Activated naive CD4-positive, alpha-beta T cell (primary cell): Measurements from ENCODE around the gene SYNE1.
"Not testable (repeated sequence)": the region's sequence is repeated elsewhere in the genome, so short reads cannot be mapped to it uniquely, and the experiment has no call there.

Experiments
- DNase-seq, 4 experiments: peaks; one replicate each; lab custom pipeline; 2025; lab: John Stamatoyannopoulos, UW

The SYNE1 gene

DNA sequence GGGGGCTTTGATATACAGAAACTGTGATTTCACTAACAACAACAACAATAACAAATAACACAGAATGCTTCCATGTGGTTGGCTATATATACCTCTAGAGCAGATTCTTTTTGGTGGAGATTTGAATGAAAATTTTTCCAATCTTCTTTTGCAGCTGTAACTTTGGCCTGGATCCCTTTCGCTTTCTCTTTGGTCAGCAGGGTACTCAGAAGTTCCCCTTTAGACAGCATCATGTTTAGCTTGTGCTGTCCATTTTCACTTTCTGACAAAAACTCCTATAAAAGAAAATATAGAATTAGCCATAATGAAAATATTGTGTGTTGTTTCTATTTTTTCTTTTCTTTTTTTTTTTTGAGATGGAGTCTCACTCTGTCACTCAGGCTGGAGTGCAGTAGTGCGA lies 264.2 kb downstream of the SYNE1 start:
- DNase-seq: no peak

- DNase-seq: no peak
Measured at GRCh38 chr6:152371775-152372174, 265.4 kb downstream of the SYNE1 start.

- DNase-seq: no peak
Measured at GRCh38 chr6:152368751-152369624, 268.2 kb downstream of the SYNE1 start.

DNA sequence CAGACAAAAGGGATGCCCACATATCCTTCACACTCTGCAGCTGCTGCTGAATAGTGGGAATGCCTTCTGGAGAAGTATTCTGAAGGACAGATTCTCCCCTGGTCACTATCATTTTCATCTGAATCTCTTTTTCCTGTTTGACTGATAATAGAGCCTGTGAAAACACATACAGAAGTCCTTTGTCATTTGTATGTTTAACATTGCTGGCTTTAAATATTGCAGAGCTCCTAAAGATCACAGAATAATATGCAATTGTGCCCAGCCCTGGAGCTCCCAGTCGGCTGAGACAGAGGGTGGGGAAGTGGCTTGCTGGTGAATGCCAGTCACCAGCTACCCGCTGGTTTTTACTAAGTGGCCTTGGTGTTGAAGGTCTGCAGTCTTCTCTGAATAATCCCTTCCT lies 272.3 kb downstream of the SYNE1 start:
- no peak for DNase-seq

- no peak for DNase-seq
Measured at GRCh38 chr6:152360034-152360433, 277.1 kb downstream of the SYNE1 start.

DNA sequence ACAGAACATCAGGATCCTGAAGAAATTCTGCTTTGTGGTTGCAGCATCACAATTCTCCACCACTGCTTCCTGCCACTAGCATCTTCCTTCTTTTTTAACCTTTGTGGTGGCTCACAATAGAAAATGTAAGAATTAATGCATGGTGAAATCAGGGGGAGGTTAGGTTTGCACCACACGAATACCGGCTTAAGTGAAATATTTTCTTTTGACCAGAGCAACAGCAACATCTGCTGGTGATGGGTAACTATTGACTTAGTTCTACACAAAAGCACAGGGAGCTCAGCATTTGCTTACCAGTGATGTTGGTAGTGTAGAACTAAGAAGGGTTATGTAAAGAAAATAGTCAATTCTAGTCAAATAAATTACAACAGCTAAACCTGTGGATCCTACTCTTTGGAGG lies 280.5 kb downstream of the SYNE1 start:
- no peak for DNase-seq

GRCh38 chr6:152356016-152356415 lies 281.1 kb downstream of the SYNE1 start:
- DNase-seq: no peak

DNA sequence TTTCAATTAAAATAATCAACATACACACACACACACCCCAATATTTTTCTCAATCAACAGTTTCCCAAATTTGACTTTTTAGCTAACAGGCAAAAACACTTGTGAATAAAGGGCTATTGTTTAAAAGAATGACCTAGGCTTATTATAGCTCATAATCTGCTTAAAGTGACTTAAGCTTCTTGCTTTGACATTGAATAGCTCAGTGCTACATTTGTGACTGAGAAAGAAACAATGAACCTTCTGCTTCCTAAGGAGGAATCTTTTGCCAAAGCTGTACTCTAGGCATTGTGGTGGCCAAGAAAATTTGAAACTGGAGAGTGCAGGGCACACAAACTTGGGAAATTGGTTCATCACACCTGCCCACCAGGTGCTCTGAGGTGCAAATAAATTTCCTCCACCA lies 282.0 kb downstream of the SYNE1 start:
- no peak for DNase-seq

DNA sequence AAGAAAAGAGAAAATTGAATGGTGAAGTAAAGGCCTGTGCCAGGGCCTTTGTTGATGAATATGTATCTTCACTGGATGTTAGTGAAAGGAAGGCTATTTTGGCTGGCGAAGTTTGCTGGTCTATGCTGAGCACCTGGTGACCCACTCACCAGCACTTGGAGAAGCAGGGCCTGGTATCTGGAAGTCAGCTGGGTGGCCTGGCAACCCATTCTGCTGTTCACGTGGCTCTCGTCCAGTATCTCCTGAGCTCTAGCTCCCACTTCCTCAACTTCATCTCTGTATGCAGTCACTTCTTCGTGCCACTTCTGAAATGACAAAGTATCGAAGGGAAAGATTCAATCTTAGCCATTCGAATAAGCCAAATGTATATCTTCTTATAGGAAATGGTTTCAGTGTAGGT lies 283.7 kb downstream of the SYNE1 start:
- DNase-seq: no peak

DNA sequence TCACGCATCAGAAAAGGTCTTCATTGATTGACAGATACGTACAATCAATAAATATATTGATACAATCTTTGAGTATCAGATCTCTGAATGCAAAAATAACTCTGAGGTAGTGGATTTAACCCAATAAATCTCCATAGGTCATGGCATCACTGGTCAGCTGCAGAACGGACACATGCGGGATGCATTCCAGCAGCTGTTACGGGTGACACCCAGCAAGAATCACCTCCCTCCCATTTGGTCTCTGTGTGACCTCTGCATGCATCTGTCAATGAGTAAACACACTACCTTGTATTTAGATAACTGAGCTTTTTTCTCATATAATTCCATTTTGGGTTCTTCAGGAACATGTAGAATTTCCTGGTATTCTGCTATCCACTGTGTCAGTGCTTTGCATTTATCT lies 285.4 kb downstream of the SYNE1 start:
- DNase-seq: no peak

GRCh38 chr6:152351110-152351509 lies 286.1 kb downstream of the SYNE1 start:
- no peak for DNase-seq

- no peak for DNase-seq
Measured at GRCh38 chr6:152348116-152348515, 289.0 kb downstream of the SYNE1 start.

DNA sequence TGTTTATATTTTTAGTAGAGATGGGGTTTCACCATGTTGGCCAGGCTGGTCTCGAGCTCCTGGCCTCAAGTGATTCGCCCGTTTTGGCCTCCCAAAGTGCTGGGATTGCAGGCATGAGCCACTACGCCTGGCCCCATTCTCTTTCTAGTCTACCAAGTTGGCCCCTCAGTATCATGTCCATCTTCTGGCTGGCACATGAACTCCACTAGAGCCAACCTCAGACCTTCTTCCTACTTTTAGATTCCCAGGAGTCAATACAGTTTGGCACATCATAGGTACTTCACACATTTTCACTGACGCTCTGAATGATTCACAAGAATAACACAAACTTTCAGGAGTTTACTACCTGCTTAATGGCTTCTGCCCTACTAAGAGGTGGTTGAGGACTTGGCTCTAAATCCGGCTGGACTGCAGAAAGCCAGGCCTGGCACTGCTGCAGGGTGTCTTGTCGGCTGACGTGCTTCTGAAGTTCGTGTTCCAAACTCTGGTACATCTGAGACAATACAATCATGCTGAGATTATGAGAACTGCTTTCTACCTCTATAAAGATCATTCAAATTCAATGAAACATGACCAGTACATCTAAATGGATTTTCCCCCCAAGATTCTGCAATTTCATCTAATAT lies 293.3 kb downstream of the SYNE1 start:
- DNase-seq: no peak

DNA sequence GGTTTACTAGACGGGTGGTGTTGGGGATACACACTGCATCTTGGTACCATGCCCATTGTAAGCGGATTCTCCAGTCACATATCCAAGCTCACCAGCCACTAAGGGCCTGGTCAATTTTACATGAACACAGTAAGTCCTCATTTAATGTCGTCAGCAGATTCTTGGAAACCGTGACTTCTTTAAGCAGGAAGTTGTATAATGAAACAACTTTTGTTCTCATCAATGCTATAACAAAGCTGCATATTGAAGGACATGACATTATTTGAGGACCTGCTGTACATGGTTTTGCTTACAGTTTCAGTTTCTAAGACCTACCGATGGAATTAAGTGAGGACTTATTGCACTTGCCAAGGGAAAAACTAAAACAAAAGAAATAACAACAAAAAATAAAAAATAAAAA lies 295.6 kb downstream of the SYNE1 start:
- no peak for DNase-seq

DNA sequence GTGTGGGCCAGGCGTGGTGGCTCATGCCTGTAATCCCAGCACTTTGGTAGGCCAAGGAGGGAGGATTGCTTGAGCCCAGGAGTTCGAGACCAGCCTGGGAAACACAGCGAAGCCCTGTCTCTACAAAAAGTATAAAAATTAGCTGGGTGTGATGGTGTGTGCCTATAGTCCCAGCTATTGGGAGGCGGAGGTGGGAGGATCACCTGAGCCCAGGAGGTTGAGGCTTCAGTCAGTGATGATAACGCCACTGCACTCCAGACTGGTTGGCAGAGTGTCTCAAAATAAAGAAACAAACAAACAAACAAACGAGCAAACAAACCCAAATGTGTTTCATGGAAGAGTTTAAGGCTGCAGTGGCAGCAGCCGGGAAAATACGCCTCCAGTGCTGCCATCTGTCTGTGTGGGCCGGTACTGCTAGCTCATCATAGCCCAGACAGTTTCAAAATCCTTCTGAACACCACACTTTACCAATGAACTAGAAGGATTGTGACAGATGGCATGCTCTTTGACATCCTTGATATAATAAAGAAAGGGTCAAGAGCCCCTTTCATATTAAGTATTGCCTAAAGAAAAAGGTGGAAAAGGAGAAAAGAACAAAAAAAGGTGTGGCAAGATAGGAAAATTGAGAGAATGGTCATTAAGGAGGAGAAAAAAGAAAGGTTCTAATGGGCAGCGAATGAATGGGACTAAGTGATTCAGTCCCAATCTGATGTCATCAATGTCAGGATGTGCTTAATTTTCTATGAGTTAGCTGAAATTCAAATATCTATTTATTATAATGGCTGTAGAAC lies 298.6 kb downstream of the SYNE1 start:
- DNase-seq: peak; percentile 6 to 47 (median 26)

- DNase-seq: no peak
Measured at GRCh38 chr6:152334555-152334954, 302.6 kb downstream of the SYNE1 start.

- DNase-seq: no peak
Measured at GRCh38 chr6:152330961-152331360, 306.2 kb downstream of the SYNE1 start.

DNA sequence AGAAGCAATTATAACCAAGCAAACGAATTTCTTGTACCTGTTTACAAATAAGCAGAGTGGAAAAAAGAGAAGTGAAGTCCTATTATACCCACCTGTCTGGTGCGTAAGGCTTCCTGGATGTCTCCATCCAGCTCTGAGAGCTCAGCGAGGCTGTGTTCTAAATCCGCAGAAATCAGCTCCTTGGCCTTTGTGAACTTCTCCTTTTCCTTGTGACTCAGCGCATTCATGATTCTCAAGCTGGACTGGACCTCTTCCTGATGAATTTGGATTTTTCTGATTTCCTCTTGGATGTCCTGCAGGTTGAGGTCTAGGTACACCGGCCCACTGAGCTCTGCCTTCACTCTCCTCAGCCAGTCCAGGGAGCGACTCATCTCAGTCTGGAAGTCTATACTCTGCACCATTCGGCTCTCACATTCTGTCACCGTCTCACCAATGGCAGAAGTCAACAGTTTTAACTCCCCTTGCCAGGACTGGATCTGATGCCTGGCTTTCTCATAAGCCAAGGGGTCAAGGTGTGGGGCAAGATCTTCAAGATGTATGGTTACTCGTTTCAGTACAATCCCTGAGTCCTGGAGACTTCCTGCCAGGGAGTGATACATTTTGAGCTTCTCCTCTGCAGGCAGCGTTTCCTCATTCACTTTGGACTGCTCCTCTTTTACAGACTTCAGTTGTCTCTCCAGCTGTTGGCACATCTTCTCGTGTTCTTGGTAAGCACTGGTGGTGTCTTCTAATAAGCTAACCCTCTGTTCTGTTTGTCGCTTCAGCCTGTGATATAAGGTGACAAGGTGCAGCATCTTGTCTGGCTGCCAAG lies 307.3 kb downstream of the SYNE1 start:
- DNase-seq: no peak

DNA sequence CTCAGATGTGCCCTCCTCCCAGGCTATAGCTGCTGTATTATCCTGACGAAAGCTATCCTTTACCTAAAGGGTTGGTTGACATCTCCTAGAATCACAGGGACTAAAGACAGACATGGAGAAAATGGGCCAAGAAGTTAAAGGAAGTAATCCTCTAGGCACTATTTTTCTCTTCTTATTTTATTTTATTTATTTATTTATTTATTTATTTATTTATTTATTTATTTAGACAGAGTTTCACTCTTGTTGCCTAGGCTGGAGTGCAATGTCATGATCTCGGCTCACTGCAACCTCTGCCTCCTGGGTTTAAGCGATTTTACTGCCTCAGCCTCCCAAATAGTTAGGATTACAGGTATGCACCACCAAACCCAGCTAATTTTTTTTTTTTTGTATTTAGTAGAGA lies 309.0 kb downstream of the SYNE1 start:
- not testable (repeated sequence) for DNase-seq

DNA sequence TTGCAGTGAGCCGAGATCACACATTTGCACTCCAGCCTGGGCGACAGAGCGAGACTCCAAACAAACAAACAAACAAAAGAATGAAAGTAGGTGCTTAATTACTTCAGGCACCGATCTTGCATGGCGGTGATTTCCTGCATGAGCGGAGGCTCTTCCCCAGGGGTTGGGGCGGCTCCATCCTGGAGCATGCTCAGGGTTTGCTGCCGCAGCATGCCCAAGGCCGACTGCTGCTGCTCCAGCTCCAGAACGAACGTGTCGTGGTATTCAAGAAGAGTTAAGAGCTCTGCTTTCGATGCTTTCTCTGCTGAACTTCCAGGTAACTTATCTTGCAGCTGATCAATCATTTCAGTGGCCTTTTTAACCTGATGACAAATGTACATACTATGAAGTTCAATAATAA lies 313.8 kb downstream of the SYNE1 start:
- DNase-seq: no peak

DNA sequence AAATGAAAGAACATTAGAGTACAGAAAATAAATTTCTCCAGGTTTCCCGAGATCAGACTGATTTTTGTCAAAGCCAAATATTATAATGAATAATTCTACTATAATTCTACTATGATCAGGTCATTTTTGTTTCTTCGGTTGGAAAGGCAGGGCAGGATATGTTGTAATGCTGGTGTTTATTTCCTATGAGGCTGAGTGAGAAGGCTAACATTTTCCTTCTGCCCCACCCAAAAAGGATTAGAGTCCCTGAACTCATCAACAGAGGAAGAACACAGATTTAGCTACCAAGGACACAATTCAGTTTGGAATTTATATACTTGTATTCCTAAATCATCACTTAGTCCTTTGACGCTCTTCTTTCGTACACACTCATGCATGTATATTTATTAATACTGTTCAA lies 318.9 kb downstream of the SYNE1 start:
- DNase-seq: no peak

GRCh38 chr6:152316024-152316423 lies 321.1 kb downstream of the SYNE1 start:
- no peak for DNase-seq
